PFSK-1 (cell line): Measurements from ENCODE around the gene ZBTB7A.

Source experiments
- FOXP2 ChIP-seq: optimal IDR thresholded peaks from 2 replicates; pipeline ENCODE3; 2011; ENCODE audit warnings: borderline replicate concordance, control low read depth, inconsistent platforms; ENCODE audit not compliant: insufficient read depth; ENCODE audit errors: extremely low read length, extremely low read depth
- POLR2AphosphoS5 ChIP-seq: IDR thresholded peaks from 2 replicates; pipeline ENCODE4 v1.6.1; 2012; ENCODE audit warnings: low read depth, mild to moderate bottlenecking, control low read depth, low read length, moderate library complexity
- TF ChIP-seq, protein P1 (sequence below), 2 experiments: IDR thresholded peaks; 2 replicates each; pipeline versions ENCODE4 v1.6.1 to v1.8.0; 2011 to 2012; ENCODE audit warnings: low read depth in 2 of 2, low read length in 2 of 2, control low read depth in 1 of 2, inconsistent platforms in 1 of 2, mild to moderate bottlenecking in 1 of 2, moderate library complexity in 1 of 2; ENCODE audit not compliant: insufficient read depth in 1 of 2

DNA sequence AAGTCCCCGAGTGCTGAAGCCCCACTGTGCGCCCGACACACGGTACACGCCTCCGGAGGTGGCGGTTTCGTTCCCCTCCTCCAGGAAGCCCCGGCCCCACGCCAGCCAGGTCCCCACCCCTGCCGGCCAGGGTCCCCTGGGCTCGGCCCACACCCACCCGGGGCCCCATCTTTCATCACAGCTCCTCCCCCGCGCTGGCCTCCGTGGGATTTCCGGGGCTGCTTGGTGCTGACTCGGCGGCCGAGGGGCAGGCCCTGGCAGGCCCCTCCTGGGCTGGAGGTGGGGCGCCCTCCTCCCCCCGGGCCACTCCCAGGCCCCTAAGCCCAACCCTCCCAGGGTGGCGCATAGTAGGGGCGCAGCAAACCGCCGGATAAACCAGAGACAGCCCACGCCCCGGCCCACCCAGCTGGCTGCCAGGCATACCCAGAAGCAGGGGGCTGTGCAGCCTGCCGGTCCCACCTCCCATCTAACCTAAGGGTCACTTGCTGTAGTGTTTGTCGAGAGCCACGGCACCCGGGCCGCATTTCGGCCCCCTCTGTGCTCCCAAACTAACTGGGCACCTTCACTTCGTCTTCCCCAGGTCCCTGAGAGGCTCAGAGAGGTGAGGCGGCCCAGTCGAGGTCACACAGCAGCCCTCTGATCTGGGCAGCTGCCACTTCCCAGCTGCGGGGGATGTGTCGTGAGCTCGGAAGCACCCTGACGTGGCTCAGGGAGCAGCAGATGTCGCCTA lies 6.6 kb downstream of the ZBTB7A start:
- TF ChIP-seq POLR2AphosphoS5 (no peak), FOXP2 (no peak)
- TF ChIP-seq, protein P1, sequence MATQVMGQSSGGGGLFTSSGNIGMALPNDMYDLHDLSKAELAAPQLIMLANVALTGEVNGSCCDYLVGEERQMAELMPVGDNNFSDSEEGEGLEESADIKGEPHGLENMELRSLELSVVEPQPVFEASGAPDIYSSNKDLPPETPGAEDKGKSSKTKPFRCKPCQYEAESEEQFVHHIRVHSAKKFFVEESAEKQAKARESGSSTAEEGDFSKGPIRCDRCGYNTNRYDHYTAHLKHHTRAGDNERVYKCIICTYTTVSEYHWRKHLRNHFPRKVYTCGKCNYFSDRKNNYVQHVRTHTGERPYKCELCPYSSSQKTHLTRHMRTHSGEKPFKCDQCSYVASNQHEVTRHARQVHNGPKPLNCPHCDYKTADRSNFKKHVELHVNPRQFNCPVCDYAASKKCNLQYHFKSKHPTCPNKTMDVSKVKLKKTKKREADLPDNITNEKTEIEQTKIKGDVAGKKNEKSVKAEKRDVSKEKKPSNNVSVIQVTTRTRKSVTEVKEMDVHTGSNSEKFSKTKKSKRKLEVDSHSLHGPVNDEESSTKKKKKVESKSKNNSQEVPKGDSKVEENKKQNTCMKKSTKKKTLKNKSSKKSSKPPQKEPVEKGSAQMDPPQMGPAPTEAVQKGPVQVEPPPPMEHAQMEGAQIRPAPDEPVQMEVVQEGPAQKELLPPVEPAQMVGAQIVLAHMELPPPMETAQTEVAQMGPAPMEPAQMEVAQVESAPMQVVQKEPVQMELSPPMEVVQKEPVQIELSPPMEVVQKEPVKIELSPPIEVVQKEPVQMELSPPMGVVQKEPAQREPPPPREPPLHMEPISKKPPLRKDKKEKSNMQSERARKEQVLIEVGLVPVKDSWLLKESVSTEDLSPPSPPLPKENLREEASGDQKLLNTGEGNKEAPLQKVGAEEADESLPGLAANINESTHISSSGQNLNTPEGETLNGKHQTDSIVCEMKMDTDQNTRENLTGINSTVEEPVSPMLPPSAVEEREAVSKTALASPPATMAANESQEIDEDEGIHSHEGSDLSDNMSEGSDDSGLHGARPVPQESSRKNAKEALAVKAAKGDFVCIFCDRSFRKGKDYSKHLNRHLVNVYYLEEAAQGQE (IDR thresholded peaks at IDR 0.05; ENCODE audit: insufficient read depth in 1 of 2, low read depth in 2 of 2, low read length in 2 of 2): no peak
